ENCODE data around the gene BMPR1B. TPM values are rescaled to one million over a fixed set of nuclear protein-coding genes. Genes with fewer than 3 reads are reported as not detected.

Gene BMPR1B
- total and polyA plus RNA-seq, 9 of the 15 experiments (the other 6 are each of a cell fraction or from before 2014, with no cell fraction given): 0.01 TPM; not detected in 8

DNA sequence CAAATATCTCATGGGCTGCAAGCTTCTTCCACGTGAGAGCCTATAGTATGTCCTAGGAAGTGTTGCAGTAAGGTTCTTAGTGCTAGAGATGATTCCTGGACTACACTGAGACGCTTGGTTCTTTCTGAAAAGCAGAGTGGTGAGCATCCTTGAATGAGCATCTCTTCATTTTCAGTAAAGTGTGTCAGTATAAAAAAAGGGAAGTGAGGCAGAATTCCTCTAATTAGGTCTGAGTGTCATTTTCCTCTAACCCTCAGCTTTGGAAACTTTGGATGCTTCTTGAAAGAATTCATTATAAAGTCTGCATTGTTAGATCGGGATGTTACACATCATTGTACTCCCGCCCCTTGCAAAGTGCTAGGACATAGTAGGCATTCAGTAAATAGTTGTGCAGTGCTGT lies 5.2 kb downstream of the BMPR1B start:
- POLR2A ChIA-PET: no interaction called here
- no peaks in the 10 kb centered on the region for H3K79me2 ChIP-seq (ENCODE audit: control insufficient read depth, insufficient read depth, low read length)
- no peak for FAIRE-seq

DNA sequence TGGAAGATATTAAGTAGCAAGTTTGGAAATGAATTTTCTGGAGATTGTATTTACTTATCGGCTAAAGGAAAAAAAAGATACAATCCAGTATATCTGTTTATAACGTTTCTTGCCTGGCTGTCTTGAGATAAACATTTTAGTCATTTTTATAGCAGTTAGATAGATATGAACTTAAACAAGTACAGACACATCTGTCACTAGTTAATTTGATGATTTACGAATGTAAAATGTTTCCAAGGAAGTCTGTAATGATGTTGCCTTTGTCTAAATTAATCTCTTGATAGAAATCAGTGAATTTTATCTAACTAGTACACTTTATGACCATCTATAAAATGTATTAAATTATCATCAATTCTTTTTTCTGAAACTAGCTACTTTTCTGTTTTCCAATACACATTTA lies 5.7 kb downstream of the BMPR1B start:
- FAIRE-seq: no peak
- no peaks in the 10 kb centered on the region for H3K9me1 ChIP-seq (ENCODE audit: control insufficient read depth, insufficient read depth, low read length)

More for the DNA sequence above, 5.2 kb downstream of the BMPR1B start:
- no peak for TF ChIP-seq BRCA1 (IDR thresholded peaks at IDR 0.05)
- no peak for TF ChIP-seq BRCA1 (CRISPR knock-in tag; IDR thresholded peaks at IDR 0.05)
- TF ChIP-seq DMBX1 (CRISPR knock-in tag; IDR thresholded peaks at IDR 0.05; ENCODE audit: borderline replicate concordance): no peak
- peak; percentile 54; the same call in 1 of the 2 replicates for TF ChIP-seq SPI1 (IDR thresholded peaks at IDR 0.05; ENCODE audit: borderline replicate concordance, low read depth, low read length)
- no peak for TF ChIP-seq ZNF232 (CRISPR knock-in tag; IDR thresholded peaks at IDR 0.05)
- no peaks in the 10 kb centered on the region for H4K20me1 ChIP-seq (replicated peaks; ENCODE audit: control insufficient read depth, insufficient read depth, low read length)
- ATAC-seq (no peak), DNase-seq (ENCODE audit: extremely low read depth in 1 of 4, low spot score in 3 of 4) (no peak)
- WGBS (ENCODE audit: insufficient coverage, low coverage, missing lambda C conversion rate): 0% methylated on average over 4 of the region's 4 CpGs
- no peak overlapping the region for H3K9ac ChIP-seq (ENCODE audit: insufficient read depth in 1 of 2, low read depth in 2 of 2, low read length in 2 of 2)
- H2AFZ ChIP-seq (ENCODE audit: low read depth, low read length): no peak overlapping the region
- peaks cover 2 to 8% of the 10 kb centered on the region in 2 experiments; a peak in 2 of 5 replicates for H3K27me3 ChIP-seq (ENCODE audit: control insufficient read depth in 2 of 2, insufficient read depth in 2 of 2, low read length in 2 of 2)
- no peak overlapping the region for H3K27ac ChIP-seq (ENCODE audit: extremely low read depth, low read depth, low read length)
- no peak overlapping the region for H3K4me3 ChIP-seq
- CTCF ChIA-PET (ENCODE audit: low intra/inter-chr PET ratio): no interaction called here
- no peaks in the 10 kb centered on the region for H3K9me3 ChIP-seq (replicated peaks; ENCODE audit: control insufficient read depth, insufficient read depth, low read depth, low read length)
- no peak overlapping the region for H3K4me2 ChIP-seq (ENCODE audit: insufficient read depth, low read length)
- no peaks in the 10 kb centered on the region for H3K4me1 ChIP-seq (replicated peaks in 1 of 2; ENCODE audit: control insufficient read depth in 2 of 2, insufficient read depth in 2 of 2, low read length in 2 of 2)
- in situ Hi-C loops (cut with MboI): no loop called here
- no TSS peak for BruUV-seq (replicated peaks)
- no peaks in the 10 kb centered on the region for H3K9me1 ChIP-seq (ENCODE audit: control insufficient read depth, insufficient read depth, low read length)
- intact Hi-C loops (cut with micrococcal nuclease): no loop called here
- H3K36me3 ChIP-seq (ENCODE audit: control insufficient read depth, insufficient read depth, low read length): no peaks in the 10 kb centered on the region

More for the DNA sequence above, 5.7 kb downstream of the BMPR1B start:
- TF ChIP-seq, protein P1, sequence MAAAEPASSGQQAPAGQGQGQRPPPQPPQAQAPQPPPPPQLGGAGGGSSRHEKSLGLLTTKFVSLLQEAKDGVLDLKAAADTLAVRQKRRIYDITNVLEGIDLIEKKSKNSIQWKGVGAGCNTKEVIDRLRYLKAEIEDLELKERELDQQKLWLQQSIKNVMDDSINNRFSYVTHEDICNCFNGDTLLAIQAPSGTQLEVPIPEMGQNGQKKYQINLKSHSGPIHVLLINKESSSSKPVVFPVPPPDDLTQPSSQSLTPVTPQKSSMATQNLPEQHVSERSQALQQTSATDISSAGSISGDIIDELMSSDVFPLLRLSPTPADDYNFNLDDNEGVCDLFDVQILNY (CRISPR knock-in tag; IDR thresholded peaks at IDR 0.05): no peak
- Histone ChIP-seq H3K9me3 (replicated peaks; ENCODE audit: control insufficient read depth, insufficient read depth, low read depth, low read length) (no peaks in the 10 kb centered on the region), H3K4me2 (ENCODE audit: insufficient read depth, low read length) (no peak overlapping the region), H3K27ac (ENCODE audit: extremely low read depth, low read depth, low read length) (no peak overlapping the region), H3K9ac (ENCODE audit: insufficient read depth in 1 of 2, low read depth in 2 of 2, low read length in 2 of 2) (no peak overlapping the region), H3K4me3 (no peak overlapping the region), H3K79me2 (ENCODE audit: control insufficient read depth, insufficient read depth, low read length) (no peaks in the 10 kb centered on the region), H4K20me1 (replicated peaks; ENCODE audit: control insufficient read depth, insufficient read depth, low read length) (no peaks in the 10 kb centered on the region), H2AFZ (ENCODE audit: low read depth, low read length) (no peak overlapping the region), H3K27me3 (ENCODE audit: control insufficient read depth in 2 of 2, insufficient read depth in 2 of 2, low read length in 2 of 2) (peaks cover 2 to 5% of the 10 kb centered on the region in 2 experiments; a peak in 2 of 5 replicates), H3K4me1 (replicated peaks in 1 of 2; ENCODE audit: control insufficient read depth in 2 of 2, insufficient read depth in 2 of 2, low read length in 2 of 2) (no peaks in the 10 kb centered on the region), H3K36me3 (ENCODE audit: control insufficient read depth, insufficient read depth, low read length) (no peaks in the 10 kb centered on the region)
- 2% methylated on average over 3 of the region's 3 CpGs for WGBS (ENCODE audit: insufficient coverage, low coverage, missing lambda C conversion rate)
- ATAC-seq: no peak
- CTCF ChIA-PET (ENCODE audit: low intra/inter-chr PET ratio): no interaction called here
- POLR2A ChIA-PET: no interaction called here
- intact Hi-C loops (cut with micrococcal nuclease): no loop called here
- no TSS peak for BruUV-seq (replicated peaks)
- in situ Hi-C loops (cut with MboI): no loop called here
- no peak for DNase-seq (ENCODE audit: extremely low read depth in 1 of 4, low spot score in 3 of 4)
